HUES6 (cell line): ENCODE data around the gene MUC22.
"Not testable (repeated sequence)": the region's sequence is repeated elsewhere in the genome, so short reads cannot be mapped to it uniquely, and the experiment has no call there.

Experiments
- H3K27ac ChIP-seq: 2 replicates; pipeline ENCODE4 v1.7.0; 2013; ENCODE audit warnings: low read depth, mild to moderate bottlenecking, low read length, inconsistent platforms
- H3K27me3 ChIP-seq: 2 replicates; pipeline ENCODE4 v1.6.1; 2013; ENCODE audit warnings: low read length; ENCODE audit not compliant: control insufficient read depth, insufficient read depth
- H3K36me3 ChIP-seq: 2 replicates; pipeline ENCODE4 v1.6.1; 2013; ENCODE audit warnings: low read length; ENCODE audit not compliant: control insufficient read depth, insufficient read depth
- H3K4me1 ChIP-seq: 2 replicates; pipeline ENCODE4 v1.6.1; 2013; ENCODE audit warnings: low read length; ENCODE audit not compliant: control insufficient read depth, insufficient read depth
- H3K4me3 ChIP-seq: 2 replicates; pipeline ENCODE4 v1.5.1; 2013; ENCODE audit warnings: low read depth, low read length
- H3K9ac ChIP-seq: one replicate; pipeline ENCODE4 v1.6.1; 2013; ENCODE audit warnings: mild to moderate bottlenecking, low read length
- H3K9me3 ChIP-seq: 2 replicates; pipeline ENCODE4 v1.6.1; 2013; ENCODE audit warnings: low read depth, low read length; ENCODE audit not compliant: control insufficient read depth, insufficient read depth

MUC22 gene

DNA sequence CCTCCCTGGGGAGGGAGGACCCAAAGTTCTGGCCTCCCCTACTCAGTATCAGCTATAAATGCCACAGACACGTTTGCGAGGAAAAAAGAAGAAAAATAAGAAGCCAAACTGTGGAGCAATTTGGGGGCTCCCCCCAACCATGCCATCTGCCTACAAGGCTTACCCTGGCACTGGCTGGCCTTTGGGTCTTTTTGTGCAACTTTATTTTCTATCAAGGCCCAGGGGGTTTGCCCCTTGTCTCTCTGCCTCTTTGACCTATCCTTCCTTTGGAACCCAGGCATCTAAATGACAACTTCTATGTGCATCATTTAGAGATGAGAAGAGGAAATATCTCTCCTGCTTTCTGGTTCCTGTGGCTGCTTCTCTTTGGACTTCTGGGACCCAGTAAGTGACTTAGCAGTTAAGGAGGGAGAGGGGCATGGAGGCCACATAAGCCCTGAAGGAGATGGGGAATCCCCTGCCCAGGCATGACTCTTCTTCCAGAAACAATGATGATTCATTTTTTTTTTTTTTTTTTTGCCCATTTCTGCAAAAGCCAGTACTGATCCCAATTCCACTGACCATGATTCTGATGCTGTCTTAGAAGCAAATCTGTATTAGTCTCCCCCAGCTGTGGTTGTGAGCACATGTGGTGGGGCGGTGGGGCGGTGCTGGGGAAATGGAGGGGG, at the start of gene MUC22:
MUC22 (plus strand) TSS at position 82 of the 668 bp plus-strand sequence; CDS start at position 315, 233 bp downstream.
- Histone ChIP-seq H3K27me3 (no peaks in the 10 kb centered on the region), H3K4me1 (no peaks in the 10 kb centered on the region), H3K27ac (no peak within 1 kb of the TSS), H3K4me3 (no peak within 1 kb of the TSS), H3K9ac (no peak within 1 kb of the TSS), H3K36me3 (no peaks in the 10 kb centered on the region), H3K9me3 (no peaks in the 10 kb centered on the region)

DNA sequence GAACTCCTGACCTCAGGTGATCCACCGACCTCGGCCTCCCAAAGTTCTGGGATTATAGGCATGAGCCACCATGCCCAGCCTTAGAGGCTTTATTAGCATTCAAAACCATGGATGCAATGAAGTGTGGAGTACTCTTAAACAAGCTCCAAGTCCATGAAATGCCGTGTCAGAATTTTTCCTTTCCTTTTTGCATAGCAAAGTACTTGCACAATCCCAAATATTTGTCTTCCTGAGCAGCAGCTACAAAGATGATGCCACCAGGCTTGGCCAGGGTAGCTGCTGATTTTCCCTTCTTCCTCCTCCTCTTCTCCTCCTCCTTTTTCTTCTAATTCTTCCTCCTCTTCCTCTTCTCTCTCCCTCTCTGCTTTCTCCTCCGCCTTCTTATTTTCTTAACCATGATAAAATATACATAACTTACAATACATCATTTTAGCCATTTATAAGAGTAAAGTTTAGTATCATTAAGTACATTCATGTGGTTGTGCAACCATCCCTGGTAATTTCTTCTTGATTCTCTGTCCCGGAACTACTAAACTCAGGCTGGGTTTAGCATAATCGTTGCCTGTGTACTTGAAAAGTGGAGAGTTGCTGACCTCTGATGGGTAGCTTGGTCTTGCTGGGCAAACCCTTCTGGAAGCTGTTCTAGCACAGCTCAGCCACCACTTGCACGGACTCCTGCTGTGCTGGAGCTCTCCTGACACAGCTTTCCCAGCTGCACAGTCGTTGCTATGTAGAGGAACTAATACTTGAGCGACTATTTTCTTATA, 49.2 kb upstream of the MUC22 start:
- Histone ChIP-seq H3K36me3 (no peaks in the 10 kb centered on the region), H3K9me3 (no peaks in the 10 kb centered on the region), H3K4me1 (peaks cover 10% of the 10 kb centered on the region; the same call in 1 of the 2 replicates), H3K4me3 (no peak overlapping the region), H3K27ac (no peak overlapping the region), H3K27me3 (peaks cover 10% of the 10 kb centered on the region), H3K9ac (no peak overlapping the region)

DNA sequence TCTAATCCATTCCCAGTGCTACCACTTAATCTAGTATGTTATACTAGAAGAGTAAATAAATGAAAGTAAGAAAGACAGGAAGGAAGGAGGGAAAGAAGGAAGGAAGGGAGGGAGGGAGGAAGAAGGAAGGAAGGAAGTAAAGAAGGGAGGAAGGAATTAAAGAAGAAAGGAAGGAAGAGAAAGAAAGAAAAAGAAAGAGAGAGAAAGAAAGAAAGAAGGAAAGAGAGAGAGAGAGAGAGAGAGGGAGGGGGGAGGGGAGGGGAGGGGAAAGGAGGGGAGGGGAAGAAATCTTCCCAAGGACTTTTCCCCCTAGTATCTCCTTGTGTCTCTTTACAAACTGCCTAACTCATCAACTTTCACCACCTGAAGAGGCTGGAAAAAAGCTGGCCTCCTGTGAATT, 47.6 kb upstream of the MUC22 start:
- no peak overlapping the region for H3K9ac ChIP-seq
- no peaks in the 10 kb centered on the region for H3K36me3 ChIP-seq
- H3K9me3 ChIP-seq = no peaks in the 10 kb centered on the region
- no peak overlapping the region for H3K27ac ChIP-seq
- 0 out of 2 replicates have a peak, but pooled peaks cover 2% of the 10 kb centered on the region for H3K4me1 ChIP-seq
- H3K27me3 ChIP-seq = no peaks in the 10 kb centered on the region
- H3K4me3 ChIP-seq = no peak overlapping the region

DNA sequence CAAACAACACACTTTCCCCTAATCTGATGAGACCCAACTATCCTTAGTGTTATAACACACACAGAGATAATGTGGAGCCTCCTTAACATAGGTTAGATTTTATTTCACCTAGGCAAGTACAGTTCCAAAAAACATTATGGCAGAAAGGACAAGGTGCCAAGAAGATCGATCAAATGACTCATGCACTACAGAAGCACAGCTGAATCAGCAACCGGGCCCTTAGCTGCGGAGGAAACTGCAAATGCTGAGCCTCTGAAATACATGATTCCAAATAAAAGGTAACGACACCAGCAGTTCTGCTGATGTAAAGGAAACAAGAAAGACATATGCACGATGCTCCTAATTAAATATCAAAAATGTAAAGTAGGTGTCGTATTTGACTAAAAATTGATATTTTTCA, 46.6 kb upstream of the MUC22 start:
- no peaks in the 10 kb centered on the region for H3K27me3 ChIP-seq

DNA sequence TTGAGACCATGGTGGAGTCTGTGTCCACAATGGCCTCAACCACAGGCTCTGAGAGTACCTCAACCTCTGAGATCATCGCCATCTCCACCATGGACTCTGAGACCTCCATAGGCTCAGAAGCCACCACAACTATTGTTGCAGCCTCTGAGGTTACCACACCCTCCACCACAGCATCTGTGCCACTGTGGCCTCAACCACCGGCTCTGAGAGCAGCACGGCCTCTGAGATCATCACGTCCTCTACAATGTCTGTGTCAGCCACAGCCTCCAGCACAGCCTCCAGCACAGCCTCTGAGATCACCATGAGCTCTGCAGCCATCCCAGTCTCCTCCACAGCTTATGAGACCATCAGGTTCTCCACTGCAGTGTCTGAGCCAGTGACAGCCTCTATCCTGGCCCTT, 46.2 kb upstream of the MUC22 start:
- Histone ChIP-seq H3K4me1 (no peaks in the 10 kb centered on the region), H3K4me3 (no peak overlapping the region), H3K9me3 (no peaks in the 10 kb centered on the region), H3K27ac (no peak overlapping the region), H3K9ac (no peak overlapping the region), H3K36me3 (no peaks in the 10 kb centered on the region), H3K27me3 (no peaks in the 10 kb centered on the region)

More for the DNA sequence above, 46.6 kb upstream of the MUC22 start:
- Histone ChIP-seq H3K36me3 (no peaks in the 10 kb centered on the region), H3K4me3 (no peak overlapping the region), H3K4me1 (no peaks in the 10 kb centered on the region), H3K9me3 (no peaks in the 10 kb centered on the region), H3K27ac (no peak overlapping the region), H3K9ac (no peak overlapping the region)

DNA sequence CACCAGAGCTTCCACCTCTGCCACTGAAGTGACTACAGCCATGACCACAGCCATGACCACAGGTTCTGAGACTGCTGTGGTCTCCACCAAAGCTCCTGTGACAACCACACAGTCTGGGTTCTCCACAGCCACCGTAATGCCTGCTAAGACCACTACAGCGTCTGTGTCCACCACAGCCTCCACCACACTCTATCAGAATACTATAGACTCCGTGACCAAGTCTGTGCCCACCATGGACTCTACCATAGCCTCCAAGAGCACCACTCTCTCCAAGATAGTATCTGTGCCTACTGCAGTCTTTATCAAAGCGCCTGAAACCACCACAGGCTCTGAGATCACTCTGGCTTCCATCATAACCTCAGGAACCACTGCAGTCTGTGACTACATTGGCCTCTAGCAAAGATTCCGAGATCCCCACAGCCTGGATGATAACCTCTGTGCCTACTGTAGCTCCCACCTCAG, 45.1 kb upstream of the MUC22 start:
- Histone ChIP-seq H3K9ac (no peak overlapping the region), H3K9me3 (no peaks in the 10 kb centered on the region), H3K4me1 (no peaks in the 10 kb centered on the region), H3K4me3 (no peak overlapping the region), H3K36me3 (no peaks in the 10 kb centered on the region), H3K27ac (no peak overlapping the region), H3K27me3 (no peaks in the 10 kb centered on the region)

DNA sequence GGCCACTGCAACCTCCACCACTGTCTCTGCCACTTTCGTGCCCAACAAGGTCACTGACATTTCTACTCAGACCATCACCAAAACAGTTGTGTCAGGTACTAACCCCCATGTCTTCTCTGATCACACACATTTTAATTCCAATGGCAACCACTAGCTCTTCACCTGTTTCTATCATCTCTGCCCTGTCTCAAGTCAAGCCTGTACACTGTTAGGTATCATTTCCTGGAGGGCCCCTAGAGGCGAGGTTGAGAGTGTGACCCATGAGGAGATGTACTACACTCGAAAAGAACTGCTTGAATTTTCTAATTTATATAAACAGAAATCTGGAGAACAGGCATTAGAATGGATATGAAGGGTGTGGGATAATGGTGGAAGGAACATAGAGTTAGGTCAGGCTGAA, 44.1 kb upstream of the MUC22 start:
- Histone ChIP-seq H3K9ac (no peak overlapping the region), H3K27me3 (no peaks in the 10 kb centered on the region), H3K4me3 (no peak overlapping the region), H3K36me3 (no peaks in the 10 kb centered on the region), H3K9me3 (no peaks in the 10 kb centered on the region), H3K4me1 (no peaks in the 10 kb centered on the region), H3K27ac (no peak overlapping the region)

DNA sequence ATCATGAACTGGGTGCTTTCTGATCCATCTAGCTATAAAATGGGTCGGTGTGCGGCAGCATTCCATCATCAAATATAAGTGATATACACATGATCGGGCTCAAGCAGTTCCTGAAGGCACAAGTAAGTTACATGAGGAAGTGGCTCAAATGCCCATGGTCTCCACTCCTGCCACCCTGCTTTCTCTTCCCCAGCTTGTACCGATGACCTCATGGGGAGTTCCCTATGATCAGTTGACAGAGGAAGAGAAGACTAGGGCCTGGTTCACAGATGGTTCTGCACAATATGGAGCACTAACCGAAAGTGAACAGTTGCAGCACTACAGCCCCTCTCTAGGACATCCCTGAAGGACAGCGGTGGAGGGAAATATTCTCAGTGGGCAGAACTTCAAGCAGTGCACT, 41.1 kb upstream of the MUC22 start:
- H3K27me3 ChIP-seq, H3K36me3 ChIP-seq, H3K4me3 ChIP-seq, H3K9me3 ChIP-seq, H3K4me1 ChIP-seq, H3K27ac ChIP-seq, H3K9ac ChIP-seq: not testable (repeated sequence)

DNA sequence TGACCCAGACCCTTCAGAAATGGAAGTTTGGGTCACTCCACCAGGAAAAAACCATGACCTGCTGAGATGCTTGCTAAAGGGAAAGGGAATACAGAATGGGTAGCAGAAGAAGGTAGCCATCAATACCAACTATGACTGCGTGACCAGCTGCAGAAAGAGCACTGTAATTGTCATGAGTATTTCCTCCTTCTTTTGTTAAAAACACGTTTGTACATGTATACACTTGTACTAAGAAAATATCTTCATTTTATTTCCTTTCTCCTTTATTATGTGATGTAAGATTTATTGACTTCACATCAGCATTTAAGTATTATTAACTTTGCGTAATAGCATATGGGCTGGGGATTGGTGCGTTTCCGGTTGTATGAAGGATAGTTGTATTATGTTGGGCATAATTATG, 39.3 kb upstream of the MUC22 start:
- no peak overlapping the region for H3K9ac ChIP-seq
- no peaks in the 10 kb centered on the region for H3K36me3 ChIP-seq
- no peak overlapping the region for H3K27ac ChIP-seq
- H3K27me3 ChIP-seq = no peaks in the 10 kb centered on the region
- H3K4me3 ChIP-seq = no peak overlapping the region
- no peaks in the 10 kb centered on the region for H3K9me3 ChIP-seq
- H3K4me1 ChIP-seq = no peaks in the 10 kb centered on the region

DNA sequence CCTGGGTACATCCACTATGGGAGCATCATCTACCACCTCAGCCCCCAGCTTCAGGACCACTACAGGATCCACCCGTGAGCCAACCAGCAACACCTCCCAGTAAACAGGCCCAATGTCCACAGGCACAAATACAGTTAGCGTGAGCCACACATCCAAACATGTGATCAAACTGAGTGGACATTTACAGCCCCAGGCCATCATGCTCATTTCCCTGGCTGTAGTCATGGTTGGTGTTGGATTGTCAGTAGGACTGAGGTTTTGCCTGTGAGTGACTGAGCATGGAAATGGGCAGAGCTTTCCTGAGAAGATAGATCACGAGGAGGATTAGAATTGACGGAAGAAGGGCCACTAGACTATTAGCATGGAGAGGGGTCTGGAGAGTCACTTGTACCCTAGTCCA, 37.5 kb upstream of the MUC22 start:
- 0 out of 2 replicates have a peak, but pooled peaks cover 4% of the 10 kb centered on the region for H3K4me1 ChIP-seq
- H3K4me3 ChIP-seq = no peak overlapping the region
- no peaks in the 10 kb centered on the region for H3K9me3 ChIP-seq
- no peak overlapping the region for H3K27ac ChIP-seq
- H3K9ac ChIP-seq = no peak overlapping the region
- H3K27me3 ChIP-seq = no peaks in the 10 kb centered on the region
- no peaks in the 10 kb centered on the region for H3K36me3 ChIP-seq

DNA sequence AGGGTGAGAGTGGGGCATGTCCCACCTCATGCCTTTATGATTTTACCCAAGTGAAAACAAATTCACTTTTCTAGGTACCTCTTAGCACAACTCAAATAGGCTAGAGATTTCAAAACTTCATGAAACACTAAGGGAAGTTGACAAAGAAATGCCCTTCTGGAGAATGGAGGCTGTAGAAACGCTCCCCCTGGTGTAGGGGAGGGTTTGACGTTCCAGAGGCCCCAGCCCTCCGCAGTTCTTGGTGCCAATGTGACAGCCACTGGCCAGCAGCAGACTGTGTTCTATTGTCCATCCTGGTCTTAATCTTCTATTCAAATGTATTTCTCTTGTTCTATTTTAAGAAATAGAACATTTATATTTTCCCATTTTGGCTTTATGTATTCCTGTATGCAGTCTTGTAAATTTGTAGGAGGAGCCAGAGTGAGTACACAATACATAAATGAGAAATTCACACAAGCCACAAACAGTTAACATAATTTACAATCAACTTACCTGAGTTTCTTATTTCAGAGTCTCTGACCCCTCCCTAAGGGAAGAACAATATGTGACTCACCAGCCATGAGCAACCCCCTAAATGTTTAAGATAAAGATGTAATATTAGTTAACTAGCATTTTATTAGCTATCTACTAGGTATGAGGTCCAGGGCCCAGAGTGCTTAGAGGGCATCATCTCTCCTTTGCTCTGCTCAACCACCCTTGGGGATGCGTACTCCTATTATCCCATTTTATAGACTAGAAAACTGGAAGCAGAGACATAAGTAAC, 35.6 kb upstream of the MUC22 start:
- H3K36me3 ChIP-seq = no peaks in the 10 kb centered on the region
- H3K9me3 ChIP-seq = no peaks in the 10 kb centered on the region
- H3K4me3 ChIP-seq = no peak overlapping the region
- H3K4me1 ChIP-seq = 0 out of 2 replicates have a peak, but pooled peaks cover 4% of the 10 kb centered on the region
- no peaks in the 10 kb centered on the region for H3K27me3 ChIP-seq
- H3K9ac ChIP-seq = no peak overlapping the region
- no peak overlapping the region for H3K27ac ChIP-seq
